ENCODE measurements around the gene RXRB. TPM values are rescaled to one million over a fixed set of nuclear protein-coding genes. Genes with fewer than 3 reads are reported as not detected.
A peak's percentile ranks its signal among the peaks of the same experiment; 100 is the strongest.

The RXRB gene
- total RNA-seq, 1 experiment from 2014 or later = 49.9 TPM

DNA sequence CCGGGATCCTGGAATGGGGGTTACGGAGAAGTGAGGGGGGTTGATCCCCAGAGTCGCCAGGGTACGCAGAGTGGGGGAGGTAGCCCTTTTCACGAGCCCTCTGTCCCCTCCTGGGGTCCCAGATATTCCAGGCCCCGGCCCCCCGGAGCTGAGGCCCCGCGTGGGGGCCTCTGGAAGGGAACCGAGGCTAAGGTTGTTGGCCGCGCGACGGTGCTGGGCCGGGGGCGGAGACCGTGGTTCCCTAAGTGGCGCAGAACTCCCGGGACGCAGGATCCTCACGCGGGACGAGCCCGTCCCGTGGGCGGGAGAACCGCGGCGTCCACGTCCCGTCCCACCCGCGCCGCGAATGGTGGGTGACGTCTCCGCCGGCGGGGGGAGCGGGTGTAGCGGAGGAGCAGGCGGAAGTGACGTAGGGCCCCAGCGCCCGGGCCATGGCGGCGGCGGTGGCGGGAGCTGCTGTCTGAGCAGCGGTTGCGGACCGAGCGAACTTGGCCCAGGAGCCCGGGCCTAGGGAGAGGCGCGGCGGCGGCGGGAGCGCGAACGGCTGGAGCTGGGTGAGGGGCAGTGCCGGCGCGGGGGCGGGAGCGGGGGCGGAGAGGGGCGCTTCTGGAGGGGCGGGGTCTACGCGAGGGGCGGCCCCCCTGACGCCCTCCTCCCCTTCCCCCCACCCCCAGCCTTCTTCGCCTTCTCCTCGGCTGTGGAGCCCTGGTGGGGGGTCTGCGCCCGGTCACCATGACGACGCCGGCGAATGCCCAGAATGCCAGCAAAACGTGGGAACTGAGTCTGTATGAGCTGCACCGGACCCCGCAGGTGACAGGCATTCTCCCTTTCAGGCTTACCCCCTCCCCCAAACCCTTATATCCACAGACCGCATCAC lies 7.9 kb upstream of the RXRB start, which contains the start of gene RING1:
TSS of gene RING1 (plus strand) at position 410 of the 877 bp plus-strand sequence. CDS start at position 733, 323 bp downstream.
- ChIA-PET POLR2A (interaction anchor here (0.6 to 1.4 kb wide), 2 partner anchors 9 to 58 kb away, joined by 3 to 5 read pairs; no protein-coding TSS in a partner anchor), CTCF (interaction anchor here (1.4 to 1.9 kb wide), 2 partner anchors 11 to 40 kb away, joined by 4 to 6 read pairs; no protein-coding TSS in a partner anchor), RAD21 (ENCODE audit: low non-redundant PET in 1 of 2, low total read pairs in 2 of 2, uncharacterized antibody in 2 of 2, unreplicated experiment in 2 of 2) (interaction anchor here in 1 of 2 experiments (1.3 kb wide), 1 partner anchor 40 kb away, joined by 5 read pairs; no protein-coding TSS in a partner anchor)
- DNase-seq (ENCODE audit: low read depth, low spot score) = no peak
- H3K27ac ChIP-seq (ENCODE audit: low read depth, low read length) = peak within 1 kb of the TSS; percentile 96
- H3K9me3 ChIP-seq (ENCODE audit: control insufficient read depth in 1 of 2, insufficient read depth in 1 of 2, low read depth in 1 of 2, low read length in 2 of 2) = no peaks in the 10 kb centered on the region
- no peaks in the 10 kb centered on the region for H4K20me1 ChIP-seq (ENCODE audit: insufficient read depth)
- BruUV-seq (replicated peaks) = no TSS peak
- H3K36me3 ChIP-seq (ENCODE audit: control insufficient read depth in 1 of 2, insufficient read depth in 2 of 2, low read length in 2 of 2) = peaks cover 11 to 23% of the 10 kb centered on the region in 2 experiments; a peak in 3 of 4 replicates
- peak within 1 kb of the TSS; percentile 97 for H3K4me2 ChIP-seq (ENCODE audit: low read length)
- peaks cover 29 to 49% of the 10 kb centered on the region in 2 experiments for H3K4me1 ChIP-seq (ENCODE audit: control insufficient read depth in 1 of 2, insufficient read depth in 2 of 2, low read length in 2 of 2)
- H2AFZ ChIP-seq (ENCODE audit: low read depth, low read length, poor library complexity, severe bottlenecking) = no peak within 1 kb of the TSS
- H3K79me2 ChIP-seq (ENCODE audit: insufficient read depth, low read length) = peaks cover 29% of the 10 kb centered on the region
- H3K4me3 ChIP-seq (replicated peaks in 1 of 2; ENCODE audit: low read depth in 1 of 2, low read length in 2 of 2) = peak within 1 kb of the TSS; percentile 92 to 95
- intact Hi-C loops (cut with micrococcal nuclease) = loop anchor here (10.0 kb wide), 1 partner anchor 206 kb away; the partner anchor contains the start of genes CUTA and PHF1
- no peaks in the 10 kb centered on the region for H3K27me3 ChIP-seq (ENCODE audit: insufficient read depth, low read length)
- ATAC-seq = peak; percentile 38
- TF ChIP-seq YY1 (IDR thresholded peaks at IDR 0.05; ENCODE audit: extremely low read depth, insufficient replicate concordance, low read depth, low read length) (peak; percentile 88), POLR2A (IDR thresholded peaks at IDR 0.05; ENCODE audit: borderline replicate concordance, extremely low read depth, insufficient read depth, insufficient read length) (peak; percentile 53), ZFX (IDR thresholded peaks at IDR 0.05) (peak; percentile 58; the same call in 1 of the 2 replicates), POLR2AphosphoS5 (IDR thresholded peaks at IDR 0.05; ENCODE audit: low read depth, low read length) (peak; percentile 88)
- TF ChIP-seq, protein P1, sequence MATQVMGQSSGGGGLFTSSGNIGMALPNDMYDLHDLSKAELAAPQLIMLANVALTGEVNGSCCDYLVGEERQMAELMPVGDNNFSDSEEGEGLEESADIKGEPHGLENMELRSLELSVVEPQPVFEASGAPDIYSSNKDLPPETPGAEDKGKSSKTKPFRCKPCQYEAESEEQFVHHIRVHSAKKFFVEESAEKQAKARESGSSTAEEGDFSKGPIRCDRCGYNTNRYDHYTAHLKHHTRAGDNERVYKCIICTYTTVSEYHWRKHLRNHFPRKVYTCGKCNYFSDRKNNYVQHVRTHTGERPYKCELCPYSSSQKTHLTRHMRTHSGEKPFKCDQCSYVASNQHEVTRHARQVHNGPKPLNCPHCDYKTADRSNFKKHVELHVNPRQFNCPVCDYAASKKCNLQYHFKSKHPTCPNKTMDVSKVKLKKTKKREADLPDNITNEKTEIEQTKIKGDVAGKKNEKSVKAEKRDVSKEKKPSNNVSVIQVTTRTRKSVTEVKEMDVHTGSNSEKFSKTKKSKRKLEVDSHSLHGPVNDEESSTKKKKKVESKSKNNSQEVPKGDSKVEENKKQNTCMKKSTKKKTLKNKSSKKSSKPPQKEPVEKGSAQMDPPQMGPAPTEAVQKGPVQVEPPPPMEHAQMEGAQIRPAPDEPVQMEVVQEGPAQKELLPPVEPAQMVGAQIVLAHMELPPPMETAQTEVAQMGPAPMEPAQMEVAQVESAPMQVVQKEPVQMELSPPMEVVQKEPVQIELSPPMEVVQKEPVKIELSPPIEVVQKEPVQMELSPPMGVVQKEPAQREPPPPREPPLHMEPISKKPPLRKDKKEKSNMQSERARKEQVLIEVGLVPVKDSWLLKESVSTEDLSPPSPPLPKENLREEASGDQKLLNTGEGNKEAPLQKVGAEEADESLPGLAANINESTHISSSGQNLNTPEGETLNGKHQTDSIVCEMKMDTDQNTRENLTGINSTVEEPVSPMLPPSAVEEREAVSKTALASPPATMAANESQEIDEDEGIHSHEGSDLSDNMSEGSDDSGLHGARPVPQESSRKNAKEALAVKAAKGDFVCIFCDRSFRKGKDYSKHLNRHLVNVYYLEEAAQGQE (IDR thresholded peaks at IDR 0.05; ENCODE audit: low read depth) = no peak
- H3K9ac ChIP-seq (ENCODE audit: low read length) = peak within 1 kb of the TSS; percentile 96
- no peaks in the 10 kb centered on the region for H3K9me2 ChIP-seq (ENCODE audit: insufficient read depth)

Data from HCT116 (cell line).